Measurements from ENCODE around the gene HSPBP1. TPM values are rescaled to one million over a fixed set of nuclear protein-coding genes. Genes with fewer than 3 reads are reported as not detected.
A peak's percentile ranks its signal among the peaks of the same experiment; 100 is the strongest.

HSPBP1 gene
- total and polyA plus RNA-seq, 2 of the 13 experiments (the other 11 are each of a cell fraction or from before 2014, with no cell fraction given): 22.3 to 33.7 TPM

- TF ChIP-seq KAT2B (IDR thresholded peaks at IDR 0.05; ENCODE audit: borderline replicate concordance, low read depth, low read length) (no peak), ZMYM3 (CRISPR knock-in tag; IDR thresholded peaks at IDR 0.05) (peak; percentile 85), DPF2 (CRISPR knock-in tag; IDR thresholded peaks at IDR 0.05; ENCODE audit: borderline replicate concordance, low read depth) (no peak), NONO (IDR thresholded peaks at IDR 0.05) (no peak), NONO (CRISPR knock-in tag; conservative IDR thresholded peaks at IDR 0.05) (peak; percentile 95; the same call in 1 of the 2 replicates), ZSCAN20 (CRISPR knock-in tag; IDR thresholded peaks at IDR 0.05; ENCODE audit: borderline replicate concordance) (peak; percentile 56; the same call in 1 of the 2 replicates), NCOR1 (IDR thresholded peaks at IDR 0.05; ENCODE audit: borderline replicate concordance, low read length) (no peak), ZNF615 (CRISPR knock-in tag; IDR thresholded peaks at IDR 0.05; ENCODE audit: borderline replicate concordance) (no peak), RBM39 (IDR thresholded peaks at IDR 0.05; ENCODE audit: low read depth, low read length, poor library complexity, severe bottlenecking) (peak; percentile 81), ZBTB25 (CRISPR knock-in tag; IDR thresholded peaks at IDR 0.05) (peak; percentile 99), SMC3 (IDR thresholded peaks at IDR 0.05; ENCODE audit: low read length) (peak; percentile 61), GTF2F1 (IDR thresholded peaks at IDR 0.05; ENCODE audit: low read length) (peak; percentile 76; the same call in 1 of the 2 replicates), BHLHE40 (IDR thresholded peaks at IDR 0.05; ENCODE audit: low read length) (peak; percentile 66; the same call in 1 of the 2 replicates), AHR (CRISPR knock-in tag; IDR thresholded peaks at IDR 0.05) (peak; percentile 30; the same call in 1 of the 2 replicates), ZNF746 (CRISPR knock-in tag; IDR thresholded peaks at IDR 0.05) (peak; percentile 82; the same call in 1 of the 2 replicates), CHCHD3 (CRISPR knock-in tag; IDR thresholded peaks at IDR 0.05) (no peak)
- TF ChIP-seq, protein P1, sequence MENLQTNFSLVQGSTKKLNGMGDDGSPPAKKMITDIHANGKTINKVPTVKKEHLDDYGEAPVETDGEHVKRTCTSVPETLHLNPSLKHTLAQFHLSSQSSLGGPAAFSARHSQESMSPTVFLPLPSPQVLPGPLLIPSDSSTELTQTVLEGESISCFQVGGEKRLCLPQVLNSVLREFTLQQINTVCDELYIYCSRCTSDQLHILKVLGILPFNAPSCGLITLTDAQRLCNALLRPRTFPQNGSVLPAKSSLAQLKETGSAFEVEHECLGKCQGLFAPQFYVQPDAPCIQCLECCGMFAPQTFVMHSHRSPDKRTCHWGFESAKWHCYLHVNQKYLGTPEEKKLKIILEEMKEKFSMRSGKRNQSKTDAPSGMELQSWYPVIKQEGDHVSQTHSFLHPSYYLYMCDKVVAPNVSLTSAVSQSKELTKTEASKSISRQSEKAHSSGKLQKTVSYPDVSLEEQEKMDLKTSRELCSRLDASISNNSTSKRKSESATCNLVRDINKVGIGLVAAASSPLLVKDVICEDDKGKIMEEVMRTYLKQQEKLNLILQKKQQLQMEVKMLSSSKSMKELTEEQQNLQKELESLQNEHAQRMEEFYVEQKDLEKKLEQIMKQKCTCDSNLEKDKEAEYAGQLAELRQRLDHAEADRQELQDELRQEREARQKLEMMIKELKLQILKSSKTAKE (CRISPR knock-in tag; IDR thresholded peaks at IDR 0.05; ENCODE audit: borderline replicate concordance): peak; percentile 86
- TF ChIP-seq, protein P2, sequence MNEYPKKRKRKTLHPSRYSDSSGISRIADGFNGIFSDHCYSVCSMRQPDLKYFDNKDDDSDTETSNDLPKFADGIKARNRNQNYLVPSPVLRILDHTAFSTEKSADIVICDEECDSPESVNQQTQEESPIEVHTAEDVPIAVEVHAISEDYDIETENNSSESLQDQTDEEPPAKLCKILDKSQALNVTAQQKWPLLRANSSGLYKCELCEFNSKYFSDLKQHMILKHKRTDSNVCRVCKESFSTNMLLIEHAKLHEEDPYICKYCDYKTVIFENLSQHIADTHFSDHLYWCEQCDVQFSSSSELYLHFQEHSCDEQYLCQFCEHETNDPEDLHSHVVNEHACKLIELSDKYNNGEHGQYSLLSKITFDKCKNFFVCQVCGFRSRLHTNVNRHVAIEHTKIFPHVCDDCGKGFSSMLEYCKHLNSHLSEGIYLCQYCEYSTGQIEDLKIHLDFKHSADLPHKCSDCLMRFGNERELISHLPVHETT (CRISPR knock-in tag; conservative IDR thresholded peaks at IDR 0.05): peak; percentile 96
- TF ChIP-seq, protein P3, sequence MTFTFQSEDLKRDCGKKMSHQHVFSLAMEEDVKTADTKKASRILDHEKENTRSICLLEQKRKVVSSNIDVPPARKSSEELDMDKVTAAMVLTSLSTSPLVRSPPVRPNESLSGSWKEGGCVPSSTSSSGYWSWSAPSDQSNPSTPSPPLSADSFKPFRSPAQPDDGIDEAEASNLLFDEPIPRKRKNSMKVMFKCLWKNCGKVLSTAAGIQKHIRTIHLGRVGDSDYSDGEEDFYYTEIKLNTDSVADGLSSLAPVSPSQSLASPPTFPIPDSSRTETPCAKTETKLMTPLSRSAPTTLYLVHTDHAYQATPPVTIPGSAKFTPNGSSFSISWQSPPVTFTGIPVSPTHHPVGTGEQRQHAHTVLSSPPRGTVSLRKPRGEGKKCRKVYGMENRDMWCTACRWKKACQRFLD (CRISPR knock-in tag; IDR thresholded peaks at IDR 0.05; ENCODE audit: borderline replicate concordance): no peak
These were observed 20.9 kb downstream of the HSPBP1 start, which contains the start of gene PPP6R1 (continued) for GRCh38 chr19:55258828-55259539.

Data from HepG2 (cell line).